ENCODE data around the gene AEBP1. TPM values are rescaled to one million over a fixed set of nuclear protein-coding genes. Genes with fewer than 3 reads are reported as not detected.
A peak's percentile ranks its signal among the peaks of the same experiment; 100 is the strongest.

Gene AEBP1
- total and polyA plus RNA-seq, 2 of the 4 experiments (the other 2 are of a cell fraction), result 1.1 to 5.7 TPM

- peaks cover 8% of the 10 kb centered on the region for H3K4me1 ChIP-seq (ENCODE audit: control insufficient read depth, insufficient read depth, low read length)
- peak overlapping the region; percentile 7 to 62; a peak in 3 of 4 replicates for H4K8ac ChIP-seq (ENCODE audit: low read depth in 2 of 2, low read length in 2 of 2)
- H2AFZ ChIP-seq (replicated peaks; ENCODE audit: low read length, poor library complexity), result peak overlapping the region; percentile 15
- peak overlapping the region; percentile 76 for H2BK5ac ChIP-seq (ENCODE audit: low read depth, low read length, poor library complexity, severe bottlenecking)
- TF ChIP-seq RCOR1 (IDR thresholded peaks at IDR 0.05; ENCODE audit: insufficient replicate concordance, low read length) (no peak), CHD1 (IDR thresholded peaks at IDR 0.05; ENCODE audit: low read depth, low read length) (no peak), CTCF (conservative IDR thresholded peaks at IDR 0.05; ENCODE audit: low read depth, low read length) (no peak), MAFK (IDR thresholded peaks at IDR 0.05; ENCODE audit: low read depth, low read length) (no peak), MXI1 (IDR thresholded peaks at IDR 0.05; ENCODE audit: borderline replicate concordance, low read depth, low read length) (no peak), SMC3 (IDR thresholded peaks at IDR 0.05; ENCODE audit: low read depth, low read length) (no peak), NFE2L2 (IDR thresholded peaks at IDR 0.05; ENCODE audit: low read depth, low read length) (no peak), BHLHE40 (IDR thresholded peaks at IDR 0.05; ENCODE audit: low read depth, low read length) (no peak), CEBPB (IDR thresholded peaks at IDR 0.05; ENCODE audit: low read depth, low read length) (no peak), RFX5 (IDR thresholded peaks at IDR 0.05; ENCODE audit: low read depth, low read length) (no peak), RAD21 (IDR thresholded peaks at IDR 0.05; ENCODE audit: low read length) (no peak), POLR2A (IDR thresholded peaks at IDR 0.05; ENCODE audit: low read depth, low read length) (no peak), MAZ (IDR thresholded peaks at IDR 0.05; ENCODE audit: borderline replicate concordance, low read depth, low read length) (no peak)
- TF ChIP-seq, protein P1, sequence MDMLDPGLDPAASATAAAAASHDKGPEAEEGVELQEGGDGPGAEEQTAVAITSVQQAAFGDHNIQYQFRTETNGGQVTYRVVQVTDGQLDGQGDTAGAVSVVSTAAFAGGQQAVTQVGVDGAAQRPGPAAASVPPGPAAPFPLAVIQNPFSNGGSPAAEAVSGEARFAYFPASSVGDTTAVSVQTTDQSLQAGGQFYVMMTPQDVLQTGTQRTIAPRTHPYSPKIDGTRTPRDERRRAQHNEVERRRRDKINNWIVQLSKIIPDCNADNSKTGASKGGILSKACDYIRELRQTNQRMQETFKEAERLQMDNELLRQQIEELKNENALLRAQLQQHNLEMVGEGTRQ (IDR thresholded peaks at IDR 0.05; ENCODE audit: low read depth, low read length), result no peak
- TF ChIP-seq, protein P2, sequence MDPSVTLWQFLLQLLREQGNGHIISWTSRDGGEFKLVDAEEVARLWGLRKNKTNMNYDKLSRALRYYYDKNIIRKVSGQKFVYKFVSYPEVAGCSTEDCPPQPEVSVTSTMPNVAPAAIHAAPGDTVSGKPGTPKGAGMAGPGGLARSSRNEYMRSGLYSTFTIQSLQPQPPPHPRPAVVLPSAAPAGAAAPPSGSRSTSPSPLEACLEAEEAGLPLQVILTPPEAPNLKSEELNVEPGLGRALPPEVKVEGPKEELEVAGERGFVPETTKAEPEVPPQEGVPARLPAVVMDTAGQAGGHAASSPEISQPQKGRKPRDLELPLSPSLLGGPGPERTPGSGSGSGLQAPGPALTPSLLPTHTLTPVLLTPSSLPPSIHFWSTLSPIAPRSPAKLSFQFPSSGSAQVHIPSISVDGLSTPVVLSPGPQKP (IDR thresholded peaks at IDR 0.05; ENCODE audit: borderline replicate concordance, low read depth, low read length), result no peak
- peak overlapping the region; percentile 67 for H2AK5ac ChIP-seq (ENCODE audit: low read depth, low read length)
- H3K9me3 ChIP-seq (ENCODE audit: control insufficient read depth, insufficient read depth, low read length), result no peaks in the 10 kb centered on the region
- peak overlapping the region; percentile 22 for H2AK9ac ChIP-seq (replicated peaks; ENCODE audit: low read depth, low read length, poor library complexity)
- no peak overlapping the region for H3K4me3 ChIP-seq (ENCODE audit: insufficient read depth, low read depth, low read length)
- H4K91ac ChIP-seq (ENCODE audit: insufficient read depth, low read depth, low read length), result peak overlapping the region; percentile 58
- no peaks in the 10 kb centered on the region for H3K79me1 ChIP-seq (ENCODE audit: low read depth in 1 of 2, low read length in 2 of 2)
- H3K4ac ChIP-seq (ENCODE audit: low read depth, low read length), result peak overlapping the region; percentile 35
- no CpG with 5 or more reads among the region's 1 CpG for WGBS, 2 experiments (ENCODE audit: extremely low coverage in 2 of 2, insufficient read length in 1 of 2)
- peak overlapping the region; percentile 27; the same call in 1 of the 3 replicates for H2BK15ac ChIP-seq (ENCODE audit: low read depth, low read length)
- H3K36me3 ChIP-seq (ENCODE audit: control insufficient read depth, insufficient read depth, low read length), result no peaks in the 10 kb centered on the region
- intact Hi-C loops (cut with micrococcal nuclease) (no loop called here), in situ Hi-C loops (cut with MboI; ENCODE audit: low sequenced_read_pairs) (no loop called here), dilution Hi-C loops (cut with HindIII; ENCODE audit: low sequenced_read_pairs, unreplicated experiment) (no loop called here)
- H2BK120ac ChIP-seq (ENCODE audit: low read depth, low read length), result peak overlapping the region; percentile 36
- ChIA-PET POLR2A (ENCODE audit: unreplicated experiment) (interaction anchor here (0.8 kb wide), 1 partner anchor 12 kb away, joined by 3 read pairs; no protein-coding TSS in a partner anchor), CTCF (interaction anchor here (0.6 to 0.7 kb wide), 2 partner anchors 81 to 418 kb away, joined by 3 read pairs; no protein-coding TSS in a partner anchor)
- peak overlapping the region; percentile 73 for H4K5ac ChIP-seq (ENCODE audit: low read depth, low read length)
- DNase-seq (no peak), ATAC-seq (ENCODE audit: low read depth) (peak; percentile 3)
- H3K23ac ChIP-seq (ENCODE audit: low read depth, low read length), result peak overlapping the region; percentile 32; the same call in 1 of the 2 replicates
- H3K14ac ChIP-seq (replicated peaks; ENCODE audit: low read depth, low read length), result peak overlapping the region; percentile 16
- peak overlapping the region; percentile 35; the same call in 1 of the 2 replicates for H3K4me2 ChIP-seq (ENCODE audit: low read depth, low read length)
- BruUV-seq (replicated peaks), result no TSS peak
- peaks cover 2% of the 10 kb centered on the region; the same call in 1 of the 2 replicates for H3K27me3 ChIP-seq (ENCODE audit: control insufficient read depth, insufficient read depth, low read length)
- H3K18ac ChIP-seq (ENCODE audit: low read depth, low read length), result peak overlapping the region; percentile 64
- H3K9ac ChIP-seq (ENCODE audit: low read depth, low read length), result no peak overlapping the region
- peaks cover 7% of the 10 kb centered on the region; the same call in 1 of the 2 replicates for H3K9me1 ChIP-seq (ENCODE audit: insufficient read depth, low read length)
- no peaks in the 10 kb centered on the region for H4K20me1 ChIP-seq (ENCODE audit: insufficient read depth, low read length)
- H3K27ac ChIP-seq (ENCODE audit: insufficient read depth, low read length), result peak overlapping the region; percentile 65; the same call in 1 of the 2 replicates
- no peak overlapping the region for H3K56ac ChIP-seq (ENCODE audit: extremely low read depth, insufficient read depth, low read length)
- peak overlapping the region; percentile 75 for H2BK20ac ChIP-seq (ENCODE audit: low read depth, low read length)
These were observed 58.7 kb downstream of the AEBP1 start for GRCh38 chr7:44162785-44163395.
